HepG2 (cell line): ENCODE data around the gene TNN. TPM values are rescaled to one million over a fixed set of nuclear protein-coding genes. Genes with fewer than 3 reads are reported as not detected.
"Not testable (repeated sequence)": the region's sequence is repeated elsewhere in the genome, so short reads cannot be mapped to it uniquely, and the experiment has no call there.

Experiments used
- ATAC-seq: fragments of 200-7000 bp; cut with Tn5 transposase; 3 replicates; pipeline ENCODE4 v1.9.1; 2020; ENCODE audit warnings: mild to moderate bottlenecking, moderate library complexity
- BruUV-seq: library from RNA; stranded (reverse); fragments of 400-500 nt; replicated peaks from 2 replicates; lab custom pipeline; 2021; lab: Mats Ljungman, UMichigan
- CTCF ChIA-PET: fragments of 300-600 bp; formaldehyde crosslinking; extraction: SDS; loops from one replicate; lab custom pipeline; 2021; ENCODE audit warnings: low total read pairs, inconsistent platforms, low intra/inter-chr PET ratio; lab: Yijun Ruan, JAX
- POLR2A ChIA-PET: fragments of 350-600 bp; sonication (Branson Sonifier 250); formaldehyde crosslinking; loops from one replicate; lab custom pipeline; 2020; ENCODE audit warnings: antibody characterized with exemption, inconsistent platforms; lab: Yijun Ruan, JAX
- DNase-seq: peaks from one replicate; pipeline ENCODE4 v3.0.0-alpha.2; 2015; ENCODE audit warnings: low spot score
- FAIRE-seq: peaks from 3 replicates; lab custom pipeline; 2011; peaks lifted over from hg19 to GRCh38; lab: Jason Lieb, UNC
- H2AFZ ChIP-seq: one replicate; pipeline ENCODE4 v1.6.1; 2011; ENCODE audit warnings: low read length, inconsistent platforms
- H3K27ac ChIP-seq: fragments of 300-600 bp; 3 replicates; pipeline ENCODE4 v1.8.0; 2011; ENCODE audit warnings: mixed run types, mild to moderate bottlenecking, mixed read lengths, low read length, inconsistent platforms; ENCODE audit not compliant: insufficient read depth; ENCODE audit errors: extremely low read length
- H3K27me3 ChIP-seq, 2 experiments: fragments of 200-600 bp in 1 of 2; 2 replicates in 1 of 2; 3 replicates in 1 of 2; pipeline versions ENCODE4 v1.6.0 to v1.8.0; 2011; ENCODE audit warnings: low read length in 2 of 2, mild to moderate bottlenecking in 2 of 2, moderate library complexity in 2 of 2, inconsistent platforms in 1 of 2; ENCODE audit not compliant: insufficient read depth in 2 of 2, control insufficient read depth in 1 of 2
- H3K36me3 ChIP-seq, 2 experiments: fragments of 200-600 bp in 1 of 2; replicated peaks in 1 of 2; 2 replicates in 1 of 2; 3 replicates in 1 of 2; pipeline versions ENCODE4 v1.5.1 to v1.8.0; 2011; ENCODE audit warnings: low read length in 2 of 2, inconsistent platforms in 1 of 2; ENCODE audit not compliant: insufficient read depth in 2 of 2, control insufficient read depth in 1 of 2
- H3K4me1 ChIP-seq: 2 replicates; pipeline ENCODE4 v1.5.1; 2012; ENCODE audit warnings: low read length, inconsistent platforms; ENCODE audit not compliant: insufficient read depth
- H3K4me2 ChIP-seq: 2 replicates; pipeline ENCODE4 v1.6.0; 2011; ENCODE audit warnings: low read depth, low read length, inconsistent platforms
- H3K4me3 ChIP-seq, 3 experiments: fragments of 200-600 bp in 1 of 3; sonication (generic), shearing (Covaris generic) in 1 of 3; replicated peaks in 1 of 3; 2 replicates each; pipeline ENCODE4 v1.5.1; 2011 to 2016; ENCODE audit warnings: low read length in 3 of 3, inconsistent platforms in 2 of 3, low read depth in 2 of 3, mild to moderate bottlenecking in 2 of 3, control low read depth in 1 of 3, mixed read lengths in 1 of 3; ENCODE audit not compliant: insufficient read depth in 1 of 3
- H3K79me2 ChIP-seq: one replicate; pipeline ENCODE4 v1.6.1; 2011; ENCODE audit warnings: low read length, inconsistent platforms; ENCODE audit not compliant: insufficient read depth
- H3K9ac ChIP-seq: 2 replicates; pipeline ENCODE4 v1.6.0; 2011; ENCODE audit warnings: mild to moderate bottlenecking, low read depth, low read length, inconsistent platforms; ENCODE audit not compliant: insufficient read depth
- H3K9me3 ChIP-seq: 2 replicates; pipeline ENCODE4 v1.5.1; 2012; ENCODE audit warnings: mild to moderate bottlenecking, low read length
- H4K20me1 ChIP-seq: 2 replicates; pipeline ENCODE4 v1.6.0; 2011; ENCODE audit warnings: inconsistent platforms, mild to moderate bottlenecking, low read length, moderate library complexity; ENCODE audit not compliant: insufficient read depth
- EHMT2 ChIP-seq: fragments of 200-600 bp; sonication (generic); IDR thresholded peaks from 2 replicates; pipeline ENCODE4 v1.7.0; 2017; ENCODE audit warnings: antibody characterized with exemption, low read depth, low read length, borderline replicate concordance
- HMG20A ChIP-seq: IDR thresholded peaks from 2 replicates; pipeline ENCODE4 v1.6.1; 2016; ENCODE audit warnings: borderline replicate concordance
- NCOA1 ChIP-seq: sonication (generic); formaldehyde crosslinking; IDR thresholded peaks from 2 replicates; pipeline ENCODE4 v1.9.0; 2021; ENCODE audit warnings: missing genetic modification reagents
- POLR2AphosphoS5 ChIP-seq: IDR thresholded peaks from 2 replicates; pipeline ENCODE4 v1.6.1; 2012; ENCODE audit warnings: low read depth, low read length
- SP5 ChIP-seq: IDR thresholded peaks from 2 replicates; pipeline ENCODE4 v1.6.1; 2016; ENCODE audit warnings: low read depth, borderline replicate concordance
- ZNF230 ChIP-seq: sonication (generic); formaldehyde crosslinking; IDR thresholded peaks from 2 replicates; pipeline ENCODE4 v1.4.0; 2020; ENCODE audit warnings: mild to moderate bottlenecking, missing genetic modification reagents
- ZNF484 ChIP-seq: sonication (generic); formaldehyde crosslinking; IDR thresholded peaks from 2 replicates; pipeline ENCODE4 v1.5.1; 2020; ENCODE audit warnings: mild to moderate bottlenecking, low read depth, missing genetic modification reagents, borderline replicate concordance
- ZNF746 ChIP-seq: sonication (generic); formaldehyde crosslinking; IDR thresholded peaks from 2 replicates; pipeline ENCODE4 v1.8.0; 2022; ENCODE audit warnings: mild to moderate bottlenecking, missing genetic modification reagents
- ZNF790 ChIP-seq: sonication (generic); formaldehyde crosslinking; IDR thresholded peaks from 2 replicates; pipeline ENCODE4 v1.8.0; 2022; ENCODE audit warnings: missing genetic modification reagents, mild to moderate bottlenecking, borderline replicate concordance
- WGBS: methylation state at CpG from one replicate; pipeline ENCODE4 v1.1.6; 2017; ENCODE audit warnings: low lambda C conversion rate; 5-methylcytosine and 5-hydroxymethylcytosine counted together
- in situ Hi-C: cut with HindIII; loops from 2 replicates; pipeline ENCODE4 v1.10.0; 2017; ENCODE audit warnings: low pct_unique_long_range_greater_than_20kb; ENCODE audit not compliant: extremely low pct_ligation_motif_present
- intact Hi-C: fragments of 100-400 bp; cut with micrococcal nuclease; formaldehyde crosslinking; loops from one replicate; pipeline ENCODE4 v1.10.0; 2022; ENCODE audit not compliant: unreplicated experiment
- polyA plus RNA-seq, 8 experiments: library from polyadenylated mRNA; depleted of rRNA in 3 of 8; stranded (reverse) in 7 of 8; unstranded in 1 of 8; fragments of >200 nt; fragmentation: Illumina TruSeq in 4 of 8; extraction: Trizol in 4 of 8; gene quantifications; 2 replicates each; pipeline versions ENCODE4 v1.2.1 to v1.2.3, GENCODE V29; 2011 to 2016; ENCODE audit warnings: low read depth in 4 of 8, missing spikeins in 1 of 8, mixed read lengths in 1 of 8; ENCODE audit not compliant: insufficient read depth in 1 of 8
- total RNA-seq, 5 experiments: library from RNA; depleted of rRNA; stranded (reverse); fragments of >200 nt; fragmentation: Illumina TruSeq; extraction: Trizol; gene quantifications; 2 replicates each; pipeline ENCODE4 v1.2.3, GENCODE V29; 2016; ENCODE audit warnings: low read depth in 1 of 5
- TF ChIP-seq, protein P1 (sequence below): IDR thresholded peaks from 2 replicates; pipeline ENCODE4 v1.6.1; 2016; ENCODE audit warnings: low read depth, control low read depth
- TF ChIP-seq, protein P2 (sequence below): sonication (generic); formaldehyde crosslinking; IDR thresholded peaks from 2 replicates; pipeline ENCODE4 v1.4.0; 2020; ENCODE audit warnings: missing genetic modification reagents

Gene TNN
- total and polyA plus RNA-seq, 2 of the 13 experiments (the other 11 are each of a cell fraction or from before 2014, with no cell fraction given), result not detected

DNA sequence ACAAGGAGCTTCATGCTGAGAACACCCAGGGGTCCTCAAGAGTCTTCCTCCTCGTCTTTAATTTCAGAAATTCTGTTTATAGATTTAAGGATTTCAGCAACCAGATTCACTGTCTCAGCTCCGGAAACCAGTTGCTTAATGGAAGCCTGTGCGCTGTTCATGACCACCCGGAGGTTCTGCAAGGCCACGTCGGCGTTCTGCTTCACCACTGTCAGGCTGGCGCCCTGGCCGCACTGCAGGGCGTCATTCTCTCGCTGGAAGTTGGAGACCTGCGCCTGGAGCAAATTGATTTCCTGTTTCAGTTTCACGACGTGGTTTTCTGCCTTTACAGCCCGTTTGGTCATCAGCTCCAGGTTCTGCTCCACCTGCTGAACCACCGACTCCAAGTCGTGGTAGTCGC is 23.0 kb upstream of the TNN start:
- H3K79me2 ChIP-seq, H3K9ac ChIP-seq, DNase-seq, FAIRE-seq, H2AFZ ChIP-seq, H3K27ac ChIP-seq, H3K9me3 ChIP-seq, H3K4me3 ChIP-seq, BruUV-seq, H3K27me3 ChIP-seq, H3K36me3 ChIP-seq, POLR2A ChIA-PET, intact Hi-C loops, CTCF ChIA-PET, H3K4me2 ChIP-seq, ATAC-seq, H4K20me1 ChIP-seq: not testable (repeated sequence)
- 78% methylated on average over 18 of the region's 18 CpGs for WGBS
- H3K4me1 ChIP-seq, result peaks cover 14% of the 10 kb centered on the region
- in situ Hi-C loops, result loop anchor here (5.0 kb wide), 1 partner anchor 73 kb away; no protein-coding TSS in a partner anchor

DNA sequence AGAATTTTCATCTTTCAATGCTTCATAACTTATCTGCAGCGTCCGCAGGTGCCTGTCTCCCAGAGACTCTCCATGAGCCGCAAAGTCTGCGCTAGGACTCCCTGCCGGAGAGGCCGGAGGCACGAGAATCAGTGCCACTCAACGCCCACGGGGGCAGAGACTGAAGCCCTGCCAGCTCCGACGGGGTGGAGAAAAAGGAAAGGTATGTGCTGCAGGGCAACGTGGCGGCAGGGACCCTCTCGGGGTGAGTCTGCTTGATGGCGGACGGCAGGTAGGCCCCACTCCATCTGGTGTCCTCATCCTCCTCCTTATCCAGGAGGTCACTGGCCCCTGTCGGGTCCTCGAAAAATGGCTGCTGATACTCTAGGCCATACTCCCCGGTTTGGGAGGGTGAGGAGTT is 22.5 kb upstream of the TNN start:
- no peak for ATAC-seq
- H4K20me1 ChIP-seq, result no peaks in the 10 kb centered on the region
- BruUV-seq, result no TSS peak
- no peak for FAIRE-seq
- no peaks in the 10 kb centered on the region for H3K9me3 ChIP-seq
- no peak overlapping the region for H3K9ac ChIP-seq
- H3K4me3 ChIP-seq, result no peak overlapping the region
- 64% methylated on average over 18 of the region's 19 CpGs for WGBS
- peaks cover 13% of the 10 kb centered on the region for H3K4me1 ChIP-seq
- H3K79me2 ChIP-seq, result no peaks in the 10 kb centered on the region
- TF ChIP-seq ZNF790 (CRISPR knock-in tag) (no peak), NCOA1 (CRISPR knock-in tag) (no peak), ZNF230 (CRISPR knock-in tag) (no peak), EHMT2 (no peak), HMG20A (CRISPR knock-in tag) (no peak), ZNF746 (CRISPR knock-in tag) (no peak), POLR2AphosphoS5 (no peak), ZNF484 (CRISPR knock-in tag) (no peak), SP5 (CRISPR knock-in tag) (no peak)
- TF ChIP-seq, protein P1, sequence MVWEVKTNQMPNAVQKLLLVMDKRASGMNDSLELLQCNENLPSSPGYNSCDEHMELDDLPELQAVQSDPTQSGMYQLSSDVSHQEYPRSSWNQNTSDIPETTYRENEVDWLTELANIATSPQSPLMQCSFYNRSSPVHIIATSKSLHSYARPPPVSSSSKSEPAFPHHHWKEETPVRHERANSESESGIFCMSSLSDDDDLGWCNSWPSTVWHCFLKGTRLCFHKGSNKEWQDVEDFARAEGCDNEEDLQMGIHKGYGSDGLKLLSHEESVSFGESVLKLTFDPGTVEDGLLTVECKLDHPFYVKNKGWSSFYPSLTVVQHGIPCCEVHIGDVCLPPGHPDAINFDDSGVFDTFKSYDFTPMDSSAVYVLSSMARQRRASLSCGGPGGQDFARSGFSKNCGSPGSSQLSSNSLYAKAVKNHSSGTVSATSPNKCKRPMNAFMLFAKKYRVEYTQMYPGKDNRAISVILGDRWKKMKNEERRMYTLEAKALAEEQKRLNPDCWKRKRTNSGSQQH (CRISPR knock-in tag), result no peak
- TF ChIP-seq, protein P2, sequence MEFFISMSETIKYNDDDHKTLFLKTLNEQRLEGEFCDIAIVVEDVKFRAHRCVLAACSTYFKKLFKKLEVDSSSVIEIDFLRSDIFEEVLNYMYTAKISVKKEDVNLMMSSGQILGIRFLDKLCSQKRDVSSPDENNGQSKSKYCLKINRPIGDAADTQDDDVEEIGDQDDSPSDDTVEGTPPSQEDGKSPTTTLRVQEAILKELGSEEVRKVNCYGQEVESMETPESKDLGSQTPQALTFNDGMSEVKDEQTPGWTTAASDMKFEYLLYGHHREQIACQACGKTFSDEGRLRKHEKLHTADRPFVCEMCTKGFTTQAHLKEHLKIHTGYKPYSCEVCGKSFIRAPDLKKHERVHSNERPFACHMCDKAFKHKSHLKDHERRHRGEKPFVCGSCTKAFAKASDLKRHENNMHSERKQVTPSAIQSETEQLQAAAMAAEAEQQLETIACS (CRISPR knock-in tag), result no peak
- intact Hi-C loops (loop anchor here (5.0 kb wide), 1 partner anchor 267 kb away; no protein-coding TSS in a partner anchor), in situ Hi-C loops (no loop called here)
- no peak overlapping the region for H3K4me2 ChIP-seq
- no peaks in the 10 kb centered on the region for H3K27me3 ChIP-seq
- POLR2A ChIA-PET, result no interaction called here
- H3K36me3 ChIP-seq, result no peaks in the 10 kb centered on the region
- H3K27ac ChIP-seq, result no peak overlapping the region
- CTCF ChIA-PET, result no interaction called here
- no peak overlapping the region for H2AFZ ChIP-seq
- DNase-seq, result no peak
